GM19372 (cell line): ENCODE measurements around the gene SUN5.
"Not testable (repeated sequence)": the region's sequence is repeated elsewhere in the genome, so short reads cannot be mapped to it uniquely, and the experiment has no call there.

Source experiments
- ATAC-seq: cut with Tn5 transposase; IDR thresholded peaks from one replicate; pipeline ENCODE4 v1.9.1; 2021; ENCODE audit warnings: mild to moderate bottlenecking, low read depth, moderate library complexity; ENCODE audit not compliant: unreplicated experiment

Gene SUN5

DNA sequence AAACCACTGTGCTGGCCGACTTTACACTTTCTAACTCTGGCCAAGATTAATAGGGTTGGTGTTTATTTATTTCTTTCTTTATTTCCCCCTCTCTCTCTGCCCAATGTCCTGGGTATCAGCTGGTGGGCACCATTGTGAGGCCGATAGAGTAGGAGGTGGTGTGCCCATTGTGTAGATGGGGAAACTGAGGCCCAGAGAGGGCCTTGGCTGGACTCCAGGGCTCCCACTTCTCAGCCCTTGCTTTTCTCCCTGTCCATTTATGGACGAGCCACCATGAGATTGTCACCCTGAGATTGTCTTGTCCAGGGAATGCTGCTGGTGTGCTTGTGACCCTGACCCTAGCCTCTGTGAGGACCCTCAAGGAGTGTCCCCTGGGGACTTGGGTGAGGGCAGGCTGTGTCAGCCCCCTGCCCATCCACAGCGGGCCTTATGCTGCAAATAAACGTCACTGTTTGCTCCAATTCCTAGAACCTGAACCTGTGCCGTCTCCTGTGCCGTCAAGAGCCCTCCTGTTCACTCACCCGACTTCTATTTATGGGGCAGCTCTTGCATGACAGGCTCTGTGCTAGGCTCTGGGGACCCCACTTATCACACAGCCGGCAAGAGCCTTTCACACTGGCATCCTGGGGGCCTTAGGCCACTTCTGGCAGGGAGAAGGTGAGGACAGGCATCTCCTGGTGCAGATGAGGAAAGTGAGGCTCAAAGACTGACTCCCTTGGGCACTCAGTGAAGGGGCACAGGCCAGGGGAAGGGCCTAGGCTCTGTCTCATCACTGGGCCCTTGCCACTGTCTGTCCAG lies 24.8 kb downstream of the SUN5 start:
- no peak for ATAC-seq

DNA sequence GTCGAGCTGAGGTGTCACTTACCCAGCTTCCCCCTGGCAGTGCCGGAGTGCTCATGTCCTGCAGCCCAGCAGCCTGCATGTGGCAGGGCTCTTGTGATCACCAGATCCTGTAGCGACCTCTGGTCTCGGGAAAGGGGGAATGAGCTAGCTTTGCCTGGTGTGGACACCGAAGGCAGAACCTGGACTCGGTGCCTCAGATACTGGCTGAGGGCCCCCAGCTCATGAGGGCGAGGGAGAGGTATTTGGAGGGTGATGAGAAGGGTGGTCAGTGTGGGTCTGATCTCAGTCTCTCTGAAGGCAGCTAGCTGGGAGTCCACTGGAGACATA lies 26.3 kb downstream of the SUN5 start:
- ATAC-seq: no peak

DNA sequence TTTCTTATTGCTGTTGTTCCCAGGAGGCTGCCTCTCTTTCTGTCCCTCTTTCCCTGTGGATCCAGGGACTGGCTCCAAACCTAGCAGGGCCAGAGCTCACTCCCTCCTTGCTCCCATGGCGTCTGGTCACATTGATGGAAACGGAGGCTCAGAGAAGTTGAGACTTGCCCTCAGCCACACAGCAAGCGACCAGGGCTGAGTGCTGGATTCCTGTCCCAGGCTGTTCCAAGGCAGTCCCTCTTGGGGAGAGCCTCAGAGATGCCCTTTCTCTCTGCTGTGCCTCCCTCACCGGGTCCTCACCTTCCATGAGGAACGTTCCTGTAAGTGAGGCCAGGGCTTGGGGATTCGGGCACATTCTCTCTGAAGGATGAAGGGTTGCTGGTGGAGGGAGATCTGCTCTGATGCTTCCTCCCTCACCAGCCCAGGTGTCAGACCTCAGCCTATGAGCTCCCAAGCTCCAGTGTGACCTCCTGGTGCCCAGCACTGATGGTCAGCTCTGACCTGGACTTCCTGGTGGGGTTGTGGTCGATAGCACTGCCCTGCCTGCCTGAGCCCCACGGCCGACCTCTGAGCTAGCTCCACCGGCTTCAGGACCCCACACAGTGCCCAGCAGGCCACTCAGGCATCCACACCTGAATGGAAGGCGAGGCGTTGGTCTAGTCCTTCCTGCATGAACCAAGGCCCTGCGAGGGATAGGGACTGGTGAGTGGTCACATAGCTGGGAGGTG lies 26.8 kb downstream of the SUN5 start:
- ATAC-seq: no peak

GRCh38 chr20:32976746-32977145 lies 27.5 kb downstream of the SUN5 start:
- no peak for ATAC-seq

- ATAC-seq: no peak
These were observed 28.2 kb downstream of the SUN5 start for GRCh38 chr20:32975698-32976674.

DNA sequence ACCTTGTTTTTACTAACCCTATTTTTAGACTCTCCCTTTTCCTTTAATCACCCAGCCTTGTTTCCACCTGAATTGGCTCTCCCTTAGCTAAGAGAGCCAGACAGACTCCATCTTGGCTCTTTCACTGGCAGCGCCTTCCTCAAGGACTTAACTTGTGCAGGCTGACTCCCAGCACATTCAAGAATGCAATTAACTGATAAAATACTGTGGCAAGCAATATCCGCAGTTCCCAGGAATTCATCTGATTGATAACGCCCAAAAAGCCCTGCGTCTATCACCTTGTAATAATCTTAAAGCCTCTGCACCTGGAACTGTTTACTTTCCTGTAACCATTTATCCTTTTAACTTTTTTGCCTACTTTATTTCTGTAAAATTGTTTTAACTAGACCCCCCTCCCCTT lies 29.1 kb downstream of the SUN5 start:
- ATAC-seq: not testable (repeated sequence)

DNA sequence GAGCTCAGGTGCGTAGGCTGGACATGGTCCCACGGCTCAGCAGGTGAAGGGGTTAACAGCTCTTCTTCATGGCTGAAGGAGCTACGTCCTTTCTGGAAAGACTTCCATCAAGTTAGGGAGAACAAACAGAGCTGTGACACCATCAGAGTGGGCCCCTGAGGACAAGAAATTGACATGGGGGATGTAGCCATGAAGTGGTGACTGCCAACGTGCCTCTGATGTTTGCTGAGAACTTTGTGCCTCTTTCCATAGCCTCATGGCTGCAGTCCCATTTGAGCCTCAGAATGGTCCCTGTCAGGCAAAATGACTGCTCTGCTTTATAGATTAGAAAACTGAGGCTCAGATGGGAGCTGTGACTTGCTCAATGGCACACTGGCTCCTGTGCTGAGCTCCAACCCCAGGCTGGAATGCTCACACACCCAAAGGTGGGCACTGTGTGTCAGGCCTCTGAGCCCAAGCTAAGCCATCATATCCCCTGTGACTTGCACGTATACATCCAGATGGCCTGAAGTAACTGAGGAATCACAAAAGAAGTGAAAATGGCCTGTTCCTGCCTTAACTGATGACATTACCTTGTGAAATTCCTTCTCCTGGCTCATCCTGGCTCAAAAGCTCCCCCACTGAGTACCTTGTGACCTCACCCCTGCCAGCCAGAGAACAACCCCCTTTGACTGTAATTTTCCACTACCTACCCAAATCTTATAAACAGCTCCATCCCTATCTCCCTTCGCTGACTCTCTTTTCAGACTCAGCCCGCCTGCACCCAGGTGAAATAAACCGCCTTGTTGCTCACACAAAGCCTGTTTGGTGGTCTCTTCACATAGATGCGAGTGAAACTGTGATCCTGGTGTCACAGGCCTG lies 29.8 kb downstream of the SUN5 start:
- not testable (repeated sequence) for ATAC-seq

GRCh38 chr20:32973077-32973717 lies 31.0 kb downstream of the SUN5 start:
- no peak for ATAC-seq

DNA sequence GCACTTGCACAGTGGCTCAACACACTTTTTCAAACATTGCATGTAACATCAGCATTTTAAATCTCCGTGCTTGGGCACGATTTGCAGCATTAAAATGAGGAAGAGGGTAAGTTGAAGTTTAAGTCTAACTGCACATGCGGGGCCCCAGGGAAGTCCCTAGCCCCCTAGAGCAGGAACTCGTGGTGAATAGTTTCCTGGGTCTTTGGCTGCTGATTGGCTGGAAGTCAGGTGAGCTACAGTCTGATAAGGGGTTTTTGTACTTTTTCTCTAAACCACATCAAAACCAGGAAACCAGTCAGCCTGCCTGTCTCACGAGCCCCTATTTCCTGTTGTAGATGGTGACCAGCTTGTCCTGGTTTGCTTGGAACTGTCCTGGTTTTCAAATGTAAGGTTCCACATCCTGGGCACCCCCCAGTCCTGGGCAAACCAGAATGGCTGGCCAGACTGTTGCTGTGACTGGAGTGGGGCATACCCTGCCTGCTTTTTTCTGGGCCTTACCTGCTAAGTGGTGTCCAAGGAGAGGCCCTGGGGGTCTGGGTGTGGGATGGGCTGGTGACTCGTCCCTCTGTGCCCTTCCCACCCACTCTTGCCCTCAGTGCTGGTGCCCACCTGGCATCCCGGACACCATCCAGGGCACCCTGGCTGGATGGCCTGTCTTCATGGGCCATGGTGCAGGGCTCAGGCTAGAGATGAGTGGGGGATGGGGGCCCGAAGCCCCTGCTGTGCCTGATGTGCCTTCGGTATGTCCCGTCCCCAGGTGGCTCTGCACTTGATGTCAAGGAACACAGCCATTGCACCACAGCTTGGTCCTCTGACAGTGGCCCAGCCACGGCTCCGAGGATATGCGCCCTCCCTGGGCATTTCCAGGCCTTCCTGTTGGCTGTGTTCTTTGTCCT lies 31.8 kb downstream of the SUN5 start:
- peak; percentile 90 for ATAC-seq

DNA sequence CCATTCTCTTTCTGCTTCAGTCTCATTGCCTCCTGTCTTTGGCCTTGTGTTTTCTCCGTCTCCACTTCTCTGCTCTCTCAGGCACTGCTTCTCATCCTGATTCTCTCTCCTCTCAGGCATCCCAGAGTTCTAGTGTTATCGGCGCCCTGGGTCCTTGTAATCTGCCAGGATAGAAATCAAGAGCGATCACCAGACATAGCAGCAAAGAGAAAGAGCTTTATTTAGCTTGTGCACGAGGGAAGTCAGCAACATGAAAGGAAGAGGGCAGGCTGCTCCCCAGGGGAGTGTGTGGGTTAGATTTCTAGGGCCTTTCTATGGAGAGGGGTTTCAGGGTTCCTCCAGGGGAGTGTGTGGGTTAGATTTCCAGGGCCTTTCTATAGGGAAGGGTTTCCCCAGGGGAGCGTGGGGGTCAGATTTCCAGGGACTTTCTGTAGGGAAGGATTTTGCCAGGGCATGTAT lies 32.5 kb downstream of the SUN5 start:
- ATAC-seq: peak; percentile 17

DNA sequence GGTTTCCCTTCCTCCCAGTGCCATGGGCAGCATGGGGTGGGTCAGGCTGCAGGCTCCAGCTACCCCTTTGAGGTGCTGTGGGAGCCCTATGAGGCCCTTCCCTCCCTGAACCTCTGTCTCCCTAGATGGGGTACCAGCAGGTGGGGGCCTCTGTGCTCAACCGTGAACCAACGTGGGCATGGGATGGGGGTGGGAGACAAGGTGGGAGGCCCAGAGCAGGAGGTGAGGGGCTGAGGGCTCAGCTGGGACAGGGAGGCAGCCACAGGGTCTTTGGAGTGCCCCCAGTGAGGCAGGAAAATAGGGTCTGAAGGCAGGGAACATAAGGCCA lies 33.3 kb downstream of the SUN5 start:
- no peak for ATAC-seq

- ATAC-seq: no peak
These were observed 33.9 kb downstream of the SUN5 start for GRCh38 chr20:32970115-32970972.

GRCh38 chr20:32969356-32970114 lies 34.7 kb downstream of the SUN5 start:
- no peak for ATAC-seq

- no peak for ATAC-seq
These were observed 35.6 kb downstream of the SUN5 start for GRCh38 chr20:32968478-32969241.

GRCh38 chr20:32967961-32968457 lies 36.2 kb downstream of the SUN5 start:
- ATAC-seq: no peak
